Liver (tissue), 3 donors: ENCODE results near the gene THAP7.

Experiments
- MAX ChIP-seq: IDR thresholded peaks from 2 replicates; pipeline ENCODE4 v1.6.1; 2016; ENCODE audit warnings: antibody characterized with exemption
- RAD21 ChIP-seq, 2 donors: IDR thresholded peaks; 2 replicates each; pipeline ENCODE4 v1.6.1; 2016; ENCODE audit warnings: antibody characterized with exemption in 2 of 2, mild to moderate bottlenecking in 2 of 2
- TF ChIP-seq, protein P1 (sequence below): fragments of 150-350 bp; IDR thresholded peaks from 2 replicates; pipeline ENCODE4 v1.5.1; 2017; ENCODE audit warnings: improper control_type of control experiment, low read depth, low read length; ENCODE audit not compliant: missing input control
- TF ChIP-seq, protein P2 (sequence below): IDR thresholded peaks from 2 replicates; pipeline ENCODE4 v1.6.1; 2016; ENCODE audit warnings: antibody characterized with exemption
- donor health status: healthy.
- donor health status: healthy.

GRCh38 chr22:21020802-21021429 lies 19.0 kb upstream of the THAP7 start:
- TF ChIP-seq, protein P1, sequence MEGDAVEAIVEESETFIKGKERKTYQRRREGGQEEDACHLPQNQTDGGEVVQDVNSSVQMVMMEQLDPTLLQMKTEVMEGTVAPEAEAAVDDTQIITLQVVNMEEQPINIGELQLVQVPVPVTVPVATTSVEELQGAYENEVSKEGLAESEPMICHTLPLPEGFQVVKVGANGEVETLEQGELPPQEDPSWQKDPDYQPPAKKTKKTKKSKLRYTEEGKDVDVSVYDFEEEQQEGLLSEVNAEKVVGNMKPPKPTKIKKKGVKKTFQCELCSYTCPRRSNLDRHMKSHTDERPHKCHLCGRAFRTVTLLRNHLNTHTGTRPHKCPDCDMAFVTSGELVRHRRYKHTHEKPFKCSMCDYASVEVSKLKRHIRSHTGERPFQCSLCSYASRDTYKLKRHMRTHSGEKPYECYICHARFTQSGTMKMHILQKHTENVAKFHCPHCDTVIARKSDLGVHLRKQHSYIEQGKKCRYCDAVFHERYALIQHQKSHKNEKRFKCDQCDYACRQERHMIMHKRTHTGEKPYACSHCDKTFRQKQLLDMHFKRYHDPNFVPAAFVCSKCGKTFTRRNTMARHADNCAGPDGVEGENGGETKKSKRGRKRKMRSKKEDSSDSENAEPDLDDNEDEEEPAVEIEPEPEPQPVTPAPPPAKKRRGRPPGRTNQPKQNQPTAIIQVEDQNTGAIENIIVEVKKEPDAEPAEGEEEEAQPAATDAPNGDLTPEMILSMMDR, result peak; percentile 7
- no peak for TF ChIP-seq RAD21 (IDR thresholded peaks at IDR 0.05)
- no peak for TF ChIP-seq MAX
- TF ChIP-seq, protein P2, sequence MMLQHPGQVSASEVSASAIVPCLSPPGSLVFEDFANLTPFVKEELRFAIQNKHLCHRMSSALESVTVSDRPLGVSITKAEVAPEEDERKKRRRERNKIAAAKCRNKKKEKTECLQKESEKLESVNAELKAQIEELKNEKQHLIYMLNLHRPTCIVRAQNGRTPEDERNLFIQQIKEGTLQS, result no peak
